HepG2 (cell line): Measurements from ENCODE around the gene DQX1. TPM values are rescaled to one million over a fixed set of nuclear protein-coding genes. Genes with fewer than 3 reads are reported as not detected.
A peak's percentile ranks its signal among the peaks of the same experiment; 100 is the strongest.

ENCODE experiments used
- AGO2 ChIP-seq: fragments of 200-400 bp; formaldehyde crosslinking; optimal IDR thresholded peaks from 2 replicates; pipeline ENCODE3; 2017; ENCODE audit warnings: mild to moderate bottlenecking, low read depth, low read length, moderate library complexity
- CC2D1A ChIP-seq: sonication (generic); formaldehyde crosslinking; IDR thresholded peaks from 2 replicates; pipeline ENCODE4 v1.8.1; 2023; ENCODE audit warnings: mild to moderate bottlenecking, missing genetic modification reagents
- CCDC6 ChIP-seq: sonication (generic); formaldehyde crosslinking; IDR thresholded peaks from 2 replicates; pipeline ENCODE4 v1.8.1; 2022; ENCODE audit warnings: mild to moderate bottlenecking, missing genetic modification reagents, moderate library complexity
- HOXA3 ChIP-seq: sonication (generic); formaldehyde crosslinking; IDR thresholded peaks from 2 replicates; pipeline ENCODE4 v1.5.0; 2020; ENCODE audit warnings: missing genetic modification reagents
- ISL2 ChIP-seq: sonication (generic); formaldehyde crosslinking; IDR thresholded peaks from 2 replicates; pipeline ENCODE4 v1.5.0; 2020; ENCODE audit warnings: missing genetic modification reagents
- KLF16 ChIP-seq, 2 experiments: sonication (generic) in 1 of 2; formaldehyde crosslinking in 1 of 2; IDR thresholded peaks; 2 replicates each; pipeline versions ENCODE4 v1.6.1 to v1.8.0; 2016 to 2023; ENCODE audit warnings: missing genetic modification reagents in 2 of 2, missing compliant biosample characterization in 1 of 2
- MED8 ChIP-seq: sonication (generic); formaldehyde crosslinking; IDR thresholded peaks from 2 replicates; pipeline ENCODE4 v1.8.1; 2023; ENCODE audit warnings: mild to moderate bottlenecking, missing genetic modification reagents; ENCODE audit not compliant: insufficient replicate concordance
- NFKB2 ChIP-seq: sonication (generic); formaldehyde crosslinking; IDR thresholded peaks from 2 replicates; pipeline ENCODE4 v1.4.0; 2020; ENCODE audit warnings: missing genetic modification reagents, borderline replicate concordance
- PAWR ChIP-seq: sonication (generic); formaldehyde crosslinking; IDR thresholded peaks from 2 replicates; pipeline ENCODE4 v1.4.0; 2020; ENCODE audit warnings: missing genetic modification reagents, mild to moderate bottlenecking, borderline replicate concordance
- PPARG ChIP-seq: conservative IDR thresholded peaks from 2 replicates; pipeline ENCODE4 v1.6.1; 2016; ENCODE audit warnings: missing biosample characterization, missing genetic modification reagents
- SSRP1 ChIP-seq: IDR thresholded peaks from 2 replicates; pipeline ENCODE4 v1.6.1; 2016; ENCODE audit warnings: control low read depth
- ZMYM3 ChIP-seq: sonication (generic); formaldehyde crosslinking; IDR thresholded peaks from 2 replicates; pipeline ENCODE4 v1.5.1; 2020; ENCODE audit warnings: mild to moderate bottlenecking, missing genetic modification reagents
- ZNF282 ChIP-seq: fragments of 450-650 bp; IDR thresholded peaks from 2 replicates; pipeline ENCODE4 v1.6.1; 2018; ENCODE audit not compliant: partially characterized antibody
- ZNF460 ChIP-seq: sonication (generic); formaldehyde crosslinking; IDR thresholded peaks from 2 replicates; pipeline ENCODE4 v1.5.1; 2020; ENCODE audit warnings: missing genetic modification reagents, mild to moderate bottlenecking, borderline replicate concordance
- ZNF501 ChIP-seq: sonication (generic); formaldehyde crosslinking; IDR thresholded peaks from 2 replicates; pipeline ENCODE4 v1.5.1; 2020; ENCODE audit warnings: mild to moderate bottlenecking, moderate library complexity, missing genetic modification reagents
- ZSCAN20 ChIP-seq: sonication (generic); formaldehyde crosslinking; IDR thresholded peaks from 2 replicates; pipeline ENCODE4 v1.4.0; 2020; ENCODE audit warnings: missing genetic modification reagents, mild to moderate bottlenecking, borderline replicate concordance
- polyA plus RNA-seq, 8 experiments: library from polyadenylated mRNA; depleted of rRNA in 3 of 8; stranded (reverse) in 7 of 8; unstranded in 1 of 8; fragments of >200 nt; fragmentation: Illumina TruSeq in 4 of 8; extraction: Trizol in 4 of 8; gene quantifications; 2 replicates each; pipeline versions ENCODE4 v1.2.1 to v1.2.3, GENCODE V29; 2011 to 2016; ENCODE audit warnings: low read depth in 4 of 8, missing spikeins in 1 of 8, mixed read lengths in 1 of 8; ENCODE audit not compliant: insufficient read depth in 1 of 8
- total RNA-seq, 5 experiments: library from RNA; depleted of rRNA; stranded (reverse); fragments of >200 nt; fragmentation: Illumina TruSeq; extraction: Trizol; gene quantifications; 2 replicates each; pipeline ENCODE4 v1.2.3, GENCODE V29; 2016; ENCODE audit warnings: low read depth in 1 of 5
- TF ChIP-seq, protein P1 (sequence below): sonication (generic); formaldehyde crosslinking; IDR thresholded peaks from 2 replicates; pipeline ENCODE4 v1.8.0; 2023; ENCODE audit warnings: mild to moderate bottlenecking, missing genetic modification reagents
- TF ChIP-seq, protein P2 (sequence below): sonication (generic); formaldehyde crosslinking; IDR thresholded peaks from 2 replicates; pipeline ENCODE4 v1.5.1; 2020; ENCODE audit warnings: missing genetic modification reagents, mild to moderate bottlenecking, borderline replicate concordance
- TF ChIP-seq, protein P3 (sequence below): sonication (generic); formaldehyde crosslinking; IDR thresholded peaks from 2 replicates; pipeline ENCODE4 v1.8.1; 2022; ENCODE audit warnings: mild to moderate bottlenecking, missing genetic modification reagents
- TF ChIP-seq, protein P4 (sequence below): IDR thresholded peaks from 2 replicates; pipeline ENCODE4 v1.6.1; 2018; ENCODE audit warnings: missing genetic modification reagents
- TF ChIP-seq, protein P5 (sequence below): sonication (generic); formaldehyde crosslinking; IDR thresholded peaks from 2 replicates; pipeline ENCODE4 v1.5.1; 2020; ENCODE audit warnings: missing genetic modification reagents, mild to moderate bottlenecking, borderline replicate concordance

Gene DQX1
- total and polyA plus RNA-seq, 2 of the 13 experiments (the other 11 are each of a cell fraction or from before 2014, with no cell fraction given), result 27.6 to 89.8 TPM

DNA sequence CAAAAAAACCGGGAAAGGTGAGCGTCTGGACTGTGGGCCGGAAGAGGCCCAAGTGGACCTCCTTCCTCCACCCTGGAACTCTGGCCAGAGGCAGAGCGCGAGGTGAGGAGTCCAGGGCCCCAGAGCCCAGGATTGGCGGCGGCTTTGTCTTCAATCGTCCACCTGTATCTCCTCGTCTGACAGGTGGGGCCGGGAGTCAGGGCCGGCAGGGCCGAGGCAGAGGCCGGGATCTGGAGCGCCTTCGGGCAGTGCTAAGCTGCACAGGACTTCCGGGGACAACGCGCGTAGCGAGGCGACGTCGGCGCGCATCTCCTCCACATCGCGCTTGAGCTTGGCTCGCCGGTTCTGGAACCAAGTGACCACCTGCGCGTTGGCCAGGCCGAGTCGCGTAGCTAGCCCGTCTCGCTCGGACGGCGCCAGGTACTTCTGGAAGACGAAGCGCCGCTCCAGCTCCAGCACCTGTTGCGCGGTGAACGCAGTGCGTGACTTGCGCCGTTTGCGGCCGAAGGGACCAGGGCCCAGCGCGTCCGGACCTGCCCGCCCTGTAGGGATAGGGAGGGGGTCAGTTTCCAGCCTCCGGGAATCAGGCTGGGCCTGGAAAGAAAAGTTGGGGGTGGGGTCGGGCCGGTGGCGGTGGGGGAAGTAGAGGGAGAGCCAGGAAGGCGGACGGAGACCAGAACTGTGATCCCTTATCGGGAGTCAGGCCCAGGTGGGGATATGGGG lies 28.1 kb downstream of the DQX1 start (continued):
- TF ChIP-seq, protein P1, sequence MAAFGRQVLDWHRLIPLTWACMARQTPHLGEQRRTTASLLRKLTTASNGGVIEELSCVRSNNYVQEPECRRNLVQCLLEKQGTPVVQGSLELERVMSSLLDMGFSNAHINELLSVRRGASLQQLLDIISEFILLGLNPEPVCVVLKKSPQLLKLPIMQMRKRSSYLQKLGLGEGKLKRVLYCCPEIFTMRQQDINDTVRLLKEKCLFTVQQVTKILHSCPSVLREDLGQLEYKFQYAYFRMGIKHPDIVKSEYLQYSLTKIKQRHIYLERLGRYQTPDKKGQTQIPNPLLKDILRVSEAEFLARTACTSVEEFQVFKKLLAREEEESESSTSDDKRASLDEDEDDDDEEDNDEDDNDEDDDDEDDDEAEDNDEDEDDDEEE (CRISPR knock-in tag), result 0 out of 2 replicates have a peak, but pooled peaks have one; percentile 48
- TF ChIP-seq NFKB2 (no peak; the same call in 1 of the 2 replicates), MED8 (CRISPR knock-in tag) (no peak), ZNF460 (CRISPR knock-in tag) (no peak), ZMYM3 (CRISPR knock-in tag) (no peak), ZSCAN20 (CRISPR knock-in tag) (no peak), KLF16 (CRISPR knock-in tag; IDR thresholded peaks at IDR 0.05) (no peak), CC2D1A (CRISPR knock-in tag) (no peak), PAWR (CRISPR knock-in tag) (peak; percentile 22; the same call in 1 of the 2 replicates), ISL2 (CRISPR knock-in tag) (0 out of 2 replicates have a peak, but pooled peaks have one; percentile 18), AGO2 (peak; percentile 97), CCDC6 (CRISPR knock-in tag) (no peak), SSRP1 (CRISPR knock-in tag) (no peak), PPARG (no peak), ZNF501 (CRISPR knock-in tag) (peak; percentile 10; the same call in 1 of the 2 replicates), ZNF282 (no peak), HOXA3 (peak; percentile 67)
- TF ChIP-seq, protein P2, sequence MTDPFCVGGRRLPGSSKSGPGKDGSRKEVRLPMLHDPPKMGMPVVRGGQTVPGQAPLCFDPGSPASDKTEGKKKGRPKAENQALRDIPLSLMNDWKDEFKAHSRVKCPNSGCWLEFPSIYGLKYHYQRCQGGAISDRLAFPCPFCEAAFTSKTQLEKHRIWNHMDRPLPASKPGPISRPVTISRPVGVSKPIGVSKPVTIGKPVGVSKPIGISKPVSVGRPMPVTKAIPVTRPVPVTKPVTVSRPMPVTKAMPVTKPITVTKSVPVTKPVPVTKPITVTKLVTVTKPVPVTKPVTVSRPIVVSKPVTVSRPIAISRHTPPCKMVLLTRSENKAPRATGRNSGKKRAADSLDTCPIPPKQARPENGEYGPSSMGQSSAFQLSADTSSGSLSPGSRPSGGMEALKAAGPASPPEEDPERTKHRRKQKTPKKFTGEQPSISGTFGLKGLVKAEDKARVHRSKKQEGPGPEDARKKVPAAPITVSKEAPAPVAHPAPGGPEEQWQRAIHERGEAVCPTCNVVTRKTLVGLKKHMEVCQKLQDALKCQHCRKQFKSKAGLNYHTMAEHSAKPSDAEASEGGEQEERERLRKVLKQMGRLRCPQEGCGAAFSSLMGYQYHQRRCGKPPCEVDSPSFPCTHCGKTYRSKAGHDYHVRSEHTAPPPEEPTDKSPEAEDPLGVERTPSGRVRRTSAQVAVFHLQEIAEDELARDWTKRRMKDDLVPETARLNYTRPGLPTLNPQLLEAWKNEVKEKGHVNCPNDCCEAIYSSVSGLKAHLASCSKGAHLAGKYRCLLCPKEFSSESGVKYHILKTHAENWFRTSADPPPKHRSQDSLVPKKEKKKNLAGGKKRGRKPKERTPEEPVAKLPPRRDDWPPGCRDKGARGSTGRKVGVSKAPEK (CRISPR knock-in tag), result no peak
- TF ChIP-seq, protein P3, sequence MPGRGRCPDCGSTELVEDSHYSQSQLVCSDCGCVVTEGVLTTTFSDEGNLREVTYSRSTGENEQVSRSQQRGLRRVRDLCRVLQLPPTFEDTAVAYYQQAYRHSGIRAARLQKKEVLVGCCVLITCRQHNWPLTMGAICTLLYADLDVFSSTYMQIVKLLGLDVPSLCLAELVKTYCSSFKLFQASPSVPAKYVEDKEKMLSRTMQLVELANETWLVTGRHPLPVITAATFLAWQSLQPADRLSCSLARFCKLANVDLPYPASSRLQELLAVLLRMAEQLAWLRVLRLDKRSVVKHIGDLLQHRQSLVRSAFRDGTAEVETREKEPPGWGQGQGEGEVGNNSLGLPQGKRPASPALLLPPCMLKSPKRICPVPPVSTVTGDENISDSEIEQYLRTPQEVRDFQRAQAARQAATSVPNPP (CRISPR knock-in tag), result no peak
- TF ChIP-seq, protein P4, sequence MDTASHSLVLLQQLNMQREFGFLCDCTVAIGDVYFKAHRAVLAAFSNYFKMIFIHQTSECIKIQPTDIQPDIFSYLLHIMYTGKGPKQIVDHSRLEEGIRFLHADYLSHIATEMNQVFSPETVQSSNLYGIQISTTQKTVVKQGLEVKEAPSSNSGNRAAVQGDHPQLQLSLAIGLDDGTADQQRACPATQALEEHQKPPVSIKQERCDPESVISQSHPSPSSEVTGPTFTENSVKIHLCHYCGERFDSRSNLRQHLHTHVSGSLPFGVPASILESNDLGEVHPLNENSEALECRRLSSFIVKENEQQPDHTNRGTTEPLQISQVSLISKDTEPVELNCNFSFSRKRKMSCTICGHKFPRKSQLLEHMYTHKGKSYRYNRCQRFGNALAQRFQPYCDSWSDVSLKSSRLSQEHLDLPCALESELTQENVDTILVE (CRISPR knock-in tag), result no peak
- TF ChIP-seq, protein P5, sequence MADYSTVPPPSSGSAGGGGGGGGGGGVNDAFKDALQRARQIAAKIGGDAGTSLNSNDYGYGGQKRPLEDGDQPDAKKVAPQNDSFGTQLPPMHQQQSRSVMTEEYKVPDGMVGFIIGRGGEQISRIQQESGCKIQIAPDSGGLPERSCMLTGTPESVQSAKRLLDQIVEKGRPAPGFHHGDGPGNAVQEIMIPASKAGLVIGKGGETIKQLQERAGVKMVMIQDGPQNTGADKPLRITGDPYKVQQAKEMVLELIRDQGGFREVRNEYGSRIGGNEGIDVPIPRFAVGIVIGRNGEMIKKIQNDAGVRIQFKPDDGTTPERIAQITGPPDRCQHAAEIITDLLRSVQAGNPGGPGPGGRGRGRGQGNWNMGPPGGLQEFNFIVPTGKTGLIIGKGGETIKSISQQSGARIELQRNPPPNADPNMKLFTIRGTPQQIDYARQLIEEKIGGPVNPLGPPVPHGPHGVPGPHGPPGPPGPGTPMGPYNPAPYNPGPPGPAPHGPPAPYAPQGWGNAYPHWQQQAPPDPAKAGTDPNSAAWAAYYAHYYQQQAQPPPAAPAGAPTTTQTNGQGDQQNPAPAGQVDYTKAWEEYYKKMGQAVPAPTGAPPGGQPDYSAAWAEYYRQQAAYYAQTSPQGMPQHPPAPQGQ, result no peak
